Prostate gland (tissue), 2 donors: ENCODE measurements around the gene MYCT1.

Experiments
- POLR2A ChIP-seq: fragments of 450-650 bp; IDR thresholded peaks from one replicate; pipeline ENCODE4 v1.6.1; 2016; ENCODE audit warnings: antibody characterized with exemption, mild to moderate bottlenecking
- TF ChIP-seq, protein P1 (sequence below), 4 experiments: fragments of 200-600 bp in 2 of 4; fragments of 450-650 bp in 2 of 4; sonication (generic) in 2 of 4; IDR thresholded peaks; 1 replicate in 3 of 4; 2 replicates in 1 of 4; pipeline ENCODE4 v1.5.1; 2016 to 2019; ENCODE audit warnings: antibody characterized with exemption in 4 of 4, mild to moderate bottlenecking in 2 of 4, moderate library complexity in 2 of 4

DNA sequence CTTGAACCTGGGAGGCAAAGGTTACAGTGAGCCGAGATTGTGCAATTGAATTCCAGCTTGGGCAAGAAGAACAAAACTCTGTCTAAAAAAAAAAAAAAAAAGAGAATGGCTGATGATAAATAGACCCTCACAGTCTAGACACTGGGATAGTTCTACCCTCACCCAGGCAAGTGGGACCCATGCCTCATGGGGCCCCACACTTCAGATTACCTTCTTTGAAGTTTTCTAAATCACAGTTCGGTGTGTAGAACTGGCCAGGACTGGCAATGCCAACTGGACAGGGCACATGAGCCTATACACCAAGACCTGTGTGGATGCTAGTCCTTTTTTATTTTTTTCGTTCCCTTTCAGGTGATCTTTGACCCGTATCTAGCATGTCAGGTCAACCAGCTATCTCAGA lies 28.6 kb downstream of the MYCT1 start:
- TF ChIP-seq, protein P1, sequence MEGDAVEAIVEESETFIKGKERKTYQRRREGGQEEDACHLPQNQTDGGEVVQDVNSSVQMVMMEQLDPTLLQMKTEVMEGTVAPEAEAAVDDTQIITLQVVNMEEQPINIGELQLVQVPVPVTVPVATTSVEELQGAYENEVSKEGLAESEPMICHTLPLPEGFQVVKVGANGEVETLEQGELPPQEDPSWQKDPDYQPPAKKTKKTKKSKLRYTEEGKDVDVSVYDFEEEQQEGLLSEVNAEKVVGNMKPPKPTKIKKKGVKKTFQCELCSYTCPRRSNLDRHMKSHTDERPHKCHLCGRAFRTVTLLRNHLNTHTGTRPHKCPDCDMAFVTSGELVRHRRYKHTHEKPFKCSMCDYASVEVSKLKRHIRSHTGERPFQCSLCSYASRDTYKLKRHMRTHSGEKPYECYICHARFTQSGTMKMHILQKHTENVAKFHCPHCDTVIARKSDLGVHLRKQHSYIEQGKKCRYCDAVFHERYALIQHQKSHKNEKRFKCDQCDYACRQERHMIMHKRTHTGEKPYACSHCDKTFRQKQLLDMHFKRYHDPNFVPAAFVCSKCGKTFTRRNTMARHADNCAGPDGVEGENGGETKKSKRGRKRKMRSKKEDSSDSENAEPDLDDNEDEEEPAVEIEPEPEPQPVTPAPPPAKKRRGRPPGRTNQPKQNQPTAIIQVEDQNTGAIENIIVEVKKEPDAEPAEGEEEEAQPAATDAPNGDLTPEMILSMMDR (IDR thresholded peaks at IDR 0.05), result no peak
- no peak for TF ChIP-seq POLR2A
